Fibroblast of pulmonary artery (primary cell): ENCODE measurements around the gene HLCS.
A peak's percentile ranks its signal among the peaks of the same experiment; 100 is the strongest.

Experiments
- DNase-seq: peaks from one replicate; pipeline ENCODE4 v3.0.0-alpha.2; 2010; ENCODE audit warnings: low read depth
- H3K4me3 ChIP-seq: replicated peaks from 2 replicates; pipeline ENCODE4 v1.5.1; 2011; ENCODE audit warnings: low read depth, mild to moderate bottlenecking, control low read depth, low read length, moderate library complexity
- TF ChIP-seq, protein P1 (sequence below): IDR thresholded peaks from 2 replicates; pipeline ENCODE4 v1.5.1; 2011; ENCODE audit warnings: mild to moderate bottlenecking, control low read depth, low read length, inconsistent platforms; ENCODE audit errors: missing control alignments

Gene HLCS

DNA sequence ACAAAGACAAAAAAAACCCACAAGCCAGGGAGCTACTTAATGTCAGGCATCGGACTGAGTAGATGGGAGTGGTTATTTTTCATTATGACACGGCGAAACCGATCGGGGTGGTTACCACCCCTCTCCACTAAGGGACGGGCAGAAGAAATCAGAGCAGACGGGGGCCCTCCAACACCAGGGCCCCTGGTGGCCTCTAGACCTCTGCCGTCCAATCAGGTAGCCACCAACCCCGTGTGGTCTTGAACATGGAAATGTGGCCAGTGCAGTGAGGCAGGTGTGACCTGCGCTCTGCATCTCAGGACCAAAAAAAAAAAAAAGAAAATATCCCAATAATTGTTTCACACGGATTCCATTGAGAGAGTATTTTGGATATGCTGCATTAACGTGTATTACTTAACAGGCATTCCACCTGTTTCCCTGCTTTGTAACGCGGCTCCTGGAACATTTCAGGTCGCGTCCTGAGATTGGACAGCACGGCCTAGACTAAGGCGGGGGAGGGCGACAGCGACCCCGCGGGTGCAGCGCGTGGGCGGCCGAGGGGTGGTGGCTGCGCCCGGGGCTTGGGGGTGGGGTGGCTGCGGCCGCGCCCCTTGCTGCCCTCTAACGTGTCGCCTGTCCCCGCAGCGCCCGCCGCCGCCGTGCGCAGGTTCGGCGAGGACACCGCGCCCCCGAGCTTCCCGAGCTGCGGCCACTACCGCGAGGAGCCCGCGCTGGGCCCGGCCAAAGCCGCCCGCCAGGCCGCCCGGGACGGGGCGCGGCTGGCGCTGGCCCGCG, 219.2 kb downstream of the HLCS start:
- no peak for DNase-seq
- TF ChIP-seq, protein P1, sequence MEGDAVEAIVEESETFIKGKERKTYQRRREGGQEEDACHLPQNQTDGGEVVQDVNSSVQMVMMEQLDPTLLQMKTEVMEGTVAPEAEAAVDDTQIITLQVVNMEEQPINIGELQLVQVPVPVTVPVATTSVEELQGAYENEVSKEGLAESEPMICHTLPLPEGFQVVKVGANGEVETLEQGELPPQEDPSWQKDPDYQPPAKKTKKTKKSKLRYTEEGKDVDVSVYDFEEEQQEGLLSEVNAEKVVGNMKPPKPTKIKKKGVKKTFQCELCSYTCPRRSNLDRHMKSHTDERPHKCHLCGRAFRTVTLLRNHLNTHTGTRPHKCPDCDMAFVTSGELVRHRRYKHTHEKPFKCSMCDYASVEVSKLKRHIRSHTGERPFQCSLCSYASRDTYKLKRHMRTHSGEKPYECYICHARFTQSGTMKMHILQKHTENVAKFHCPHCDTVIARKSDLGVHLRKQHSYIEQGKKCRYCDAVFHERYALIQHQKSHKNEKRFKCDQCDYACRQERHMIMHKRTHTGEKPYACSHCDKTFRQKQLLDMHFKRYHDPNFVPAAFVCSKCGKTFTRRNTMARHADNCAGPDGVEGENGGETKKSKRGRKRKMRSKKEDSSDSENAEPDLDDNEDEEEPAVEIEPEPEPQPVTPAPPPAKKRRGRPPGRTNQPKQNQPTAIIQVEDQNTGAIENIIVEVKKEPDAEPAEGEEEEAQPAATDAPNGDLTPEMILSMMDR: no peak
- peak overlapping the region; percentile 17 for H3K4me3 ChIP-seq

DNA sequence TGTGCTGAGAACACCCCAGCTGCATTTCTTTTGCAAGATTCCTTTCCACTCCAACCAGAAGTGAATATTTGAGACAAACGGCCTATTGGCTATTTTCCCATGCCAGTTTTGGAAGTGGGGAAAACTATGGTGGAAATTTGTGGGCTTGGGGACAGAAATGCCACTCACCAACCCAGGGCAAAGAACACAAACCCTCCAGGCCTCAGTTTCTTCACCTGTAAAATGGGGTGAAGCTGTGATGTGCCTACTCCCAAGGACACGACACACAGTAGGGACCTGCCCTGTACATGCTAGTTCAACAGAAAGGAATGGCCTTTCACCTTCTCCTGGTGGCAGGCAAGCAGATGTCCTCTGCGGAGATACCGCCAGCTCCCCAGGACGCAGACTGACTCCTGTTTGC, 221.0 kb downstream of the HLCS start:
- no peak for DNase-seq
- H3K4me3 ChIP-seq: no peak overlapping the region
- TF ChIP-seq, protein P1: no peak

DNA sequence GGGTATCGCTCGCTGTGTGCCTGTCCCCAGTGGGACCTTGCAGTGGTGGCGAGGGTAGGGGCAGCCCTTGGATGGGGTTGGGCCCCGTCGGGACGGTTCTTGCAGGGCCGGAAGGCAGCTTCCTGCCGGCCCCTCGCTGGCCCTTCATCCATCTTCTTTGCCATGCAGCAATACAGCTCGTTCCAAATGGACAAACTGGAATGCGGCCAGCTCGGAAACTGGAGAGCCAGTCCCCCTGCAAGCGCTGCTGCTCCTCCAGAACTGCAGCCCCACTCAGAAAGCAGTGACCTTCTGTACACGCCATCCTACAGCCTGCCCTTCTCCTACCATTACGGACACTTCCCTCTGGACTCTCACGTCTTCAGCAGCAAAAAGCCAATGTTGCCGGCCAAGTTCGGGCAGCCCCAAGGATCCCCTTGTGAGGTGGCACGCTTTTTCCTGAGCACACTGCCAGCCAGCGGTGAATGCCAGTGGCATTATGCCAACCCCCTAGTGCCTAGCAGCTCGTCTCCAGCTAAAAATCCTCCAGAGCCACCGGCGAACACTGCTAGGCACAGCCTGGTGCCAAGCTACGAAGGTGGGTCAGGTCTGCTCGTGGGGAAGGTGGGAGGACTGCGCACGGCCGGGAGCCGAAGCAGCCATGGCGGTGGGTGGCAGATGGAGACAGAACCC, 221.8 kb downstream of the HLCS start:
- no peak for DNase-seq
- TF ChIP-seq, protein P1: no peak
- no peak overlapping the region for H3K4me3 ChIP-seq

DNA sequence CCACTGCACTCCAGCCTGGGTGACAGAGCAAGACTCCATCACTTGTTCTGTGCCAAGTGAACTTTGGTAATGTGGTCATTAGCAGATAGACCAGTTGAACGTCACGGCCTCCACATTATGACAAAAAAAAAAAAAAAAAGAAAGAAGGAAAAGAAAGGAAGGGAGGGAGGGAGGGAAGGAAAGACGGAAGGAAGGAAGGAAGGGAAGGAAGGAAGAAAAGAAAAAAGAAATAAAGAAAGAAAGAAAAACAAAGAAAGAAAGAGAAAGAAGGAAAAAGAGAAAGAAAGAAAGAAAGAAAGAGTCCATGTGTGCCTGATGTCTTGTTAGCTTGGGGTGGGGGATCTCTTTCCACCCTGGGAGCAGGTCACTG, 222.3 kb downstream of the HLCS start:
- no peak for DNase-seq
- no peak overlapping the region for H3K4me3 ChIP-seq
- TF ChIP-seq, protein P1: no peak

DNA sequence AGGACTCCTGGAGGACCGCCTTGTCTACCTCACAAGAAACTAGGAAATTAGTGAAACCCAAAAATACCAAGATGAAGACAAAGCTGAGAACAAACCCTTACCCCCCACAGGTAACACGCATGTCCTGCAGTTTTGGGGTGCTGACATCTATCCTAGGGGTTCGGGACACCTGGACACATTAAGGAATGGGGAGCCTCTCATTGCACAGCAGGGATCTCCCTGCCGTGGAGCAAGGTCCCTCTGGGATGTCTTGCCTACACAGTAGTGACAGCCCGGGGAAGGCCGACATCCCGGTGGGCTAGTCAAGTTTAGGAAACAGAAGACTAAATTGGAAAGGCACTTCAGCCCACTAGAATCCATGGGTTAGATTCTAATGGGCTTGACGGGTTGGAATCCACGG, 223.0 kb downstream of the HLCS start:
- TF ChIP-seq, protein P1: no peak
- DNase-seq: no peak
- H3K4me3 ChIP-seq: no peak overlapping the region

DNA sequence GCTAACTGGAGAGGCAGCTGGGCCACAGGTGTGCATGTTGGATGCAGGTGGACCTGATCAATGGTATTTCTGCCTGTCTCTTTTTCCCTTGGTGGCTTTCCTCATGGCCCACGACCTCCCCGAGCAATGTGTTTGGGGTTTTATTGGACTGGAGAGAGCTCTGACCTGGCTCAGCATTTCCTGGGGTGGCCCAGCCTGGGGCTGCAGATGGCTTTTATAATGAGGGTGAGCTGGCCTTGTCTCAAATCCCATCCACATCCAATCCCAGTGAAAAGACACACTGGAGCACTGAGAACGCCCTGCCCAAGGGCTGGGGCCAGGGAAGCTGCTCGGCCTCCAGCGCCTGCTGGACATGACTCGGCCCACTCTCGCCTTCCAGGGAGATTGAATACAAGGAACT, 223.5 kb downstream of the HLCS start:
- H3K4me3 ChIP-seq: no peak overlapping the region
- TF ChIP-seq, protein P1: no peak
- DNase-seq: no peak
